Mucosa of descending colon (tissue), 3 donors: ENCODE data around the gene PHF21A. TPM values are rescaled to one million over a fixed set of nuclear protein-coding genes. Genes with fewer than 3 reads are reported as not detected.

ENCODE experiments used
- ATAC-seq: fragments of 200-7000 bp; cut with Tn5 transposase; one replicate; pipeline ENCODE4 v1.9.1; 2020; ENCODE audit warnings: mild to moderate bottlenecking, moderate library complexity
- DNase-seq, 3 donors: peaks; one replicate each; pipeline ENCODE4 v3.0.0-alpha.2; 2020
- H3K36me3 ChIP-seq: fragments of 200-600 bp; one replicate; pipeline ENCODE4 v1.8.0; 2021; ENCODE audit warnings: low read depth, mild to moderate bottlenecking
- H3K4me1 ChIP-seq: fragments of 200-600 bp; one replicate; pipeline ENCODE4 v1.8.0; 2021; ENCODE audit warnings: low read depth, mild to moderate bottlenecking
- H3K4me3 ChIP-seq: fragments of 200-600 bp; one replicate; pipeline ENCODE4 v1.8.0; 2021; ENCODE audit warnings: mild to moderate bottlenecking
- H3K9me3 ChIP-seq: fragments of 200-600 bp; one replicate; pipeline ENCODE4 v1.8.0; 2021; ENCODE audit warnings: mild to moderate bottlenecking
- CTCF ChIP-seq: fragments of 200-600 bp; IDR thresholded peaks from one replicate; pipeline ENCODE4 v1.8.0; 2022; ENCODE audit warnings: antibody characterized with exemption, mild to moderate bottlenecking
- intact Hi-C, 2 donors: fragments of 100-400 bp; cut with DNase I in 1 of 2; cut with micrococcal nuclease in 1 of 2; formaldehyde crosslinking; loops; one replicate each; pipeline versions ENCODE4 v1.11.0 to v1.11.1; 2022; cut with DNase I, micrococcal nuclease
- total RNA-seq, 3 donors: library from RNA; stranded (reverse); fragmentation: NEBNext Ultra II Directional in 2 of 3; extraction: Animal tissue kit (Norgen Biotek cat#: 25700) in 2 of 3; gene quantifications; one replicate each; pipeline versions ENCODE4 v1.2.1 to v1.2.4, GENCODE V29; 2021 to 2023
- donor health status: DM: no; HTN: no; CAD: no; lungs with moderate emphysema.
- donor health status: DM: no; HTN: no; CAD: no.
- donor health status: DM: no; HTN: yes; CAD: no.

The PHF21A gene
- total RNA-seq, 3 donors from 2014 or later = 20.3 to 78.1 (median 23.3) TPM

- intact Hi-C loops = no loop called here
- H3K9me3 ChIP-seq = no peaks in the 10 kb centered on the region
- ATAC-seq = no peak
- no peak overlapping the region for H3K4me3 ChIP-seq
- peaks cover 8% of the 10 kb centered on the region for H3K4me1 ChIP-seq
- TF ChIP-seq CTCF = no peak
- peaks cover 3% of the 10 kb centered on the region for H3K36me3 ChIP-seq
- no peak for DNase-seq
These were observed 5.1 kb downstream of the PHF21A start for GRCh38 chr11:46116007-46116711.

GRCh38 chr11:46114961-46115360 is 6.3 kb downstream of the PHF21A start:
- ATAC-seq (no peak), DNase-seq (no peak)
- H3K4me1 ChIP-seq = peaks cover 8% of the 10 kb centered on the region

GRCh38 chr11:46114378-46114777 is 6.9 kb downstream of the PHF21A start:
- intact Hi-C loops = no loop called here
- peaks cover 8% of the 10 kb centered on the region for H3K4me1 ChIP-seq
- no peak for ATAC-seq
- no peak overlapping the region for H3K4me3 ChIP-seq
- peaks cover 3% of the 10 kb centered on the region for H3K36me3 ChIP-seq
- H3K9me3 ChIP-seq = no peaks in the 10 kb centered on the region
- no peak for TF ChIP-seq CTCF
- no peak for DNase-seq

More at GRCh38 chr11:46114961-46115360, 6.3 kb downstream of the PHF21A start:
- no peaks in the 10 kb centered on the region for H3K9me3 ChIP-seq
- no peak overlapping the region for H3K4me3 ChIP-seq
- no peak for TF ChIP-seq CTCF
- H3K36me3 ChIP-seq = peaks cover 3% of the 10 kb centered on the region
- intact Hi-C loops = no loop called here

- peak; percentile 95 for ATAC-seq
- intact Hi-C loops = no loop called here
- H3K4me1 ChIP-seq = peaks cover 8% of the 10 kb centered on the region
- DNase-seq = peak in 1 of 3 donors; percentile 72
- H3K4me3 ChIP-seq = no peak overlapping the region
- no peaks in the 10 kb centered on the region for H3K9me3 ChIP-seq
- no peak for TF ChIP-seq CTCF
- peaks cover 3% of the 10 kb centered on the region for H3K36me3 ChIP-seq
These were observed 8.2 kb downstream of the PHF21A start for GRCh38 chr11:46112961-46113607.

- H3K4me3 ChIP-seq = no peak overlapping the region
- no peak for TF ChIP-seq CTCF
- DNase-seq = no peak
- intact Hi-C loops = no loop called here
- H3K9me3 ChIP-seq = no peaks in the 10 kb centered on the region
- peaks cover 3% of the 10 kb centered on the region for H3K36me3 ChIP-seq
- ATAC-seq = no peak
- H3K4me1 ChIP-seq = peaks cover 8% of the 10 kb centered on the region
These were observed 12.5 kb downstream of the PHF21A start for GRCh38 chr11:46108751-46109150.
